GM21717 (cell line): ENCODE data around the gene SELENOK.
A peak's percentile ranks its signal among the peaks of the same experiment; 100 is the strongest.

Experiments used
- ATAC-seq: cut with Tn5 transposase; IDR thresholded peaks from one replicate; pipeline ENCODE4 v1.9.1; 2021; ENCODE audit warnings: mild to moderate bottlenecking, moderate library complexity; ENCODE audit not compliant: unreplicated experiment

Gene SELENOK

DNA sequence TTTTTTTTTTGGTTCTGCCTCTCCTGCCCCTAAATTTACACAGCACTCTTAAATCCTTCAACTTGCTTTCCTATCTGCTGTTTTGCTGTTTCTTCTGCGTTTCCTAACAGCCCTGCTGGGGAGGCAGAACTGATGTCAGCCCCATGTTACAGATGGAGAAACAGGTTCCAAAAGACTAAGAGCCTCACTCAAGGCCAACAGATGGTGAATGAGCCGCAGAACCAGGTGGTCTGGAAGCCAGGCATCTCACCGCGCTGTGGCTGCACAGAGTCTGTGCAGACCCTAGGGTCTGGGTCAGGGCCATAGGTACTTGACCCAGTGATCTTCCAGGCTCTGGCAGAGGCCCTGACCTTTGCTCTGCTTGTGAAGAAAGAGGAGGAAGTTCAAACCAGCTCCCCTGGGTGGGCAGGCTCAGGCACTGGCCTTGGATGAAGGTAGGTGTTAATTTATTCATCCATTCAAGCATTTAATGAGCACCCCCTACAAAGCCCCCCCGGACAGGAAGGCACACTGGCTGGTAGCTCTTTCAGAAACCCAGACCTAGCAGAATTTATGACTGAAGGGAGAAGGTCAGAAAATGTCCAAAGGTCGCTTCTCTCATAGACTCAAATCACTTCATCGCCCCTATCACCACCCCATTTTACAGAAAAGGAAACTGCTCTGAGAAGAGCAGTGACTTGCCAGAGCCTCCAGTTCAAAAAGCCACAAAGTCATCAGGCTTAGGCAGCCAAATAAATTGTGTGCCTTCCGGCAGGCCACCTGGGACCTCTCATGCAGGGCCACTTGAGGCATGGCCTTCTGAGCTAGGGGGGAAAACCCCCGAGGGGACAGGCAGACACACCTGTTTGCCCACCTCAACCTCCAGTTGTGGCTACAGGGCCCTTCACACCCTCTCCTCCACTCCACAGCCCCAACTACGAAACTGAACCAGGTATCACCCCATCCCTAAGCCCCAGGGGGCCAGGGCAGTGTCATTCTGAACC is 48.2 kb downstream of the SELENOK start:
- ATAC-seq = peak; percentile 45

DNA sequence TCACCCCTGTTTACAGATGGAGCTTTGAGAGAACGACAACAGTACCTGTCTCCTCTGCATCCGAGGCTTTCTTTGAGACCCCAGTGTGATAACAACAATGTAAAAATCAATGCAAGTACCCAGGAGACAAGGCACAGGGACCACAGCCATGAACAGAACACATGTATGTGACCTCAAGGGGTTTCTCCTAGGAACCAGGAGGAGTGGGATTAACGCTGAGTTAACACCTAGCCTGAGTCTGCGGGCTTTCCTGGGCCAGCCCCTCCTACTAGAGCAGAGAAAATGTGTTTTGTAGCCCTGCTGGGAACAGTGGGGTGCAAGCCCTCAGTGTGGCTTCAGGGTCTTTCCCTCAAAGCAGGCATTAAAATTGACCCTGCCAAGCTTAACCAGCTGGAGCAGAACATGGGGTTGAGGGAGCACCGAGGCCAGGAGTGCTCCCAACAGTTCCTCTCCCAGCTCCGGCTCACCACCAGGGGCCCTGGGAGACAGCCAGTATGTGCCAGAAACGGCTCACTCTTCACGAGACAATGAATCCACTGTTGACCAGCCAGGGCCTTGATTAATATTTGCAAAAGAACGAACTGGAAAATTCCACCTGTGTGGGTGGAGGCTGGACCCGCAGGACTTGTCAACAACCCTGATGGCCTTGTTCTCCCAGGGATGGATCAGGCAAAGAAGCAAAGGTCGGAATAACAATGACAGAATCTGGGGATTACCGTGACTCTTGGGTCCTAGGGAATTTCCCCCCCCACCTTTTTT is 49.0 kb downstream of the SELENOK start:
- no peak for ATAC-seq

DNA sequence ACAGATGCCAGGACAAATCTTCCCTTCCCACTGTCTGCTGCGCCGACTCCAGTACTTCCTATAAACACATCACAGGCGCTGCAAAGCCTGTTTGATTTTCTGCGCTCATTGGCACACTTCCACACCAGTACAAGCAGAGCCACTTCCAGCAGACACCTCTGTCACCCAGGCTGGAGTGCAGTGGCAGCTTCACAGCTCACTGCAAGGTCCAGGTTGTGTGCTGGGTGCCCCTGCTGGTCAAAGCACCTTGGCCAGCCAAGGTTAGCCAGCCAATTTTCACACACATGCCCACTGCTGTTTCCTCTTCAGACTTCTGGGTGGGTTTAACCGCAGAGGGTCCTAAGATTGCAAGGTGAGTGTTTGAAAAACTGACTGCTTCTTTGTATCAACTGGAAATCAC is 50.4 kb downstream of the SELENOK start:
- no peak for ATAC-seq

DNA sequence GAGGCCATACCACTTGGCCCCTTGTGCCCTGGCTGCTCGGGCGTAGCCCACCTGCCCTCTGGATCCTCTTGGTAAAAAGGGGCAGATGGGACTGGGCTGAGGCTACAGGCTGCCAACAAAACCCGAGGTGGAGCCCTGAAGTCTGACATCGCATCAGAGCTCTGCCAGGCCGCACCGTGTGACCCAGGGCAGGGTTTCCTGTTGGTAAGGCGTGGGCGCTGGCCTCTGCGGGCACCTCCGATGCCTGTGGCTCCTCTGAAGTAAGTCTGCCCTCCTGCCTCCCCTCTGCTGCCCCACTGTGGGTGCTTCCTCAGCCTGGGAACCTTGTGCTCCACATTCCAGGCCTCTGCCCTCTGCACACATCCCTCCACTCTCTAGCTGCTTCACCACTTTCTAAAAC is 54.3 kb downstream of the SELENOK start:
- ATAC-seq = no peak

DNA sequence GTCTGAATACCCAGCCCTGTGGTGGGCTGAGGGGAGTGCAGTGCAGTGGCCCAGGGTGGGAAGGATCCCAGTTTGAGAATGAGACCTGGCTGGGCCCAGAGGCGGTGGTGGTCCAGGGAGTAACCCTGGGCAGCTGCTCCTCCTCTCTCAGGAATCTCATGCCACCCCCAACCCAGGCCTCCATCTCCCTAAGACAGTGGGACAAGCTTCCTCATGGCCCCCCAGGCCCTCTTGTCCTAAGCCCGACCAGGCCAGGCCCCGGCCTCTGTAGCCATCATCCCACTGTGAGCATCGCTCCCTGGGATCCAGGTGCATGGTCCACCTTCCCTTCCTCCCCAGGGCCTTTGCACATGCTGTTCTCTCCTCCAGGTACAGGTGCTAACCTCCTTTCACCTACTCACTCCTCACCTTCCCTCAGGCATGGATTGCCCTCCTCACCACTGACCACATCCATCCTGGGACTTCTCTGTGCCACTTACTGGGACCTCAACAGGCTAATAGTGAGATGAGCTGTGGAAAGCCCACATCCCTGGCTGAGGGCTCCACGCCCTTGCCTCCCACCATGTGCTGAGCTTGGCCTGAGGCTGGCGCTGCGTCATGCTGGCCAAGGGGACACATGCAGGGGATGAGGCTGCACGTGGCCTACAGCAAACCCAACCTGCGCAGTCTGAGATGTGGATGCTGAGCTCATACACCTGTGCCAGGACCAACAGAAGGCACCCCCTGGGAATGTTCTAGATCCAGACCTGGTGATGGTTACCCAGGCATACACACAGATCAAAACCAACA is 55.4 kb downstream of the SELENOK start:
- ATAC-seq = no peak

DNA sequence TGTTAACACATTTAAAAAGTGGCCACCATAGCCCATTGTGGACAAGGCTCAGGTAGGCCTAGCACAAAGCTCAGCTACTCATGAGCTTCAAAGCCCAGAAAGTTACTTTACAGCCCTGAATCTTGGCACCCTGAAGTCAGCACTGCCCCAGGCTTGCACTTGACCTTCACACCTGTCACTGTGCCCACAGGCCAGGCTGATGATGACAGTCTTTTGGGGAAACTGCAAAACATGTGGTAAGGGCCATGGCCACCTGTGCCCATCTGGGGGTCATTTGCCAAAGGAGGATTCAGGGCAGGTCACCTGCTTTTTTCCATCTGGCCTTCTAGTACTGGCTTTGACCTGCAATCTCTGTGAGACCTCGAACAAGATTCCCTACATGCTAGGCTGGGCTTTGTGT is 56.4 kb downstream of the SELENOK start:
- no peak for ATAC-seq

DNA sequence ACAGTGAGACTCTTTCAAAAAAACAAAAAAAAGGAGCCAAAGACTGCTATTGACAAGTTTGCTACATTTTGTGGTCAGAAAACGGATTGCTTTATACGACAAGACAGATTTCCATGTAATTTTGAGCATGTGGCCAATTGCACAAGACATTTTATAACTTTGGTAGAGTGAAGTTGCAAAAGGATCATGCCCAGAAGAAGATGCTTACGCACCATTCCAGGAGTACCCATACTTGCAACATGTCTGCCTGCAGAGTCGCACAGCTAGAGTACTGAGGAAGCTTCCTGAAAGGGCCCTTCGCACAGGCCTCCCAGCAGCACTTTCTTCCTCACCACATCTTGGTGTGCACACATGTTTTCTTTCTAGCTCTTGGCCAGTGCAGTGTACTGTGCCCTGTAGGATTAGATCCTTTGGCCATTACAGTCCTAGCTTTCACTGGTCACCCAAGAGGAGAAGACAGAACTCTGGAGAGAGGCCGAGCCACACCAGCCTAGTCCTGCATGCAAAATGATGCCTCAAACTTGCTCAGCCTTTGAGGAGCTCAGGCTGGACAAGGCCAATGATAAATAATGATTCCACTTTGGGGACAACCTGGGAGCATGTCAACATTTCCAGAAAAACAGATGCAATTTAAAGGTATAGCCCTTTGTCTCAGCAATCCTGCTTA is 57.1 kb downstream of the SELENOK start:
- ATAC-seq = no peak
